Nucleus accumbens (tissue), 56 donors: ENCODE data around the gene SLF2.
"Not testable (repeated sequence)": the region's sequence is repeated elsewhere in the genome, so short reads cannot be mapped to it uniquely, and the experiment has no call there.

Source experiments
- DNase-seq, 56 donors: peaks; one replicate each; lab custom pipeline; 2025; lab: John Stamatoyannopoulos, UW

SLF2 gene

DNA sequence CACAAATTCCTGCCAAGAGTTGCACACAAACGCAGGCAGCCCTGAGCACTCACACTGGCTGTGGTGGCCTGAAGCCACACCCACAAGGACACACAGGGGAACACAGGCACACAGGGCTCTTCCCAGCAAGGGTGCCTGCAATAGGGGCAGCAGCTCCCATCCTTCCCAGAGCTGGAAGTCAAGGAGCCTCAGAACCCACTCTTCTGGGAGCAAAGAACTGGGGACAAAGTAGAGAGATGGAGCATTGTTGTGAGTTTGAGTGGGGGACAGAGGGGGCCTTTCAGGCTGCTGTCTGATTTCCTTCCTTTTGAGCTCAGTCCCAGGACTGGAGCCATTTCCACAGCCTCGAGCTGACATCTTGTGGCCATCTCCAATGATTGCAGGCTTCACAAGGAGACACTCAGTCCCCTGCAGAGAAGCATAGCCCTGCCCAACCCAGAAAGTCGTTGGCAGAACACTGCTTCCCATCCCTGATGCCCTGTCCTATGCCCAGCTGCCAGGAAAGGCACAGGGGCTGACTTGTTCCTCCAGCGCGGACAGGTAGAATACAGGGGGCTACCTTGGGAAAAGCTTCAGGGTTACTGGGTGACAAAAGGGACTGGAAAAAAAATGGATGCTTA, 34.4 kb upstream of the SLF2 start:
- DNase-seq: peak in 50 of 56 donors; percentile 9 to 81 (median 48)

DNA sequence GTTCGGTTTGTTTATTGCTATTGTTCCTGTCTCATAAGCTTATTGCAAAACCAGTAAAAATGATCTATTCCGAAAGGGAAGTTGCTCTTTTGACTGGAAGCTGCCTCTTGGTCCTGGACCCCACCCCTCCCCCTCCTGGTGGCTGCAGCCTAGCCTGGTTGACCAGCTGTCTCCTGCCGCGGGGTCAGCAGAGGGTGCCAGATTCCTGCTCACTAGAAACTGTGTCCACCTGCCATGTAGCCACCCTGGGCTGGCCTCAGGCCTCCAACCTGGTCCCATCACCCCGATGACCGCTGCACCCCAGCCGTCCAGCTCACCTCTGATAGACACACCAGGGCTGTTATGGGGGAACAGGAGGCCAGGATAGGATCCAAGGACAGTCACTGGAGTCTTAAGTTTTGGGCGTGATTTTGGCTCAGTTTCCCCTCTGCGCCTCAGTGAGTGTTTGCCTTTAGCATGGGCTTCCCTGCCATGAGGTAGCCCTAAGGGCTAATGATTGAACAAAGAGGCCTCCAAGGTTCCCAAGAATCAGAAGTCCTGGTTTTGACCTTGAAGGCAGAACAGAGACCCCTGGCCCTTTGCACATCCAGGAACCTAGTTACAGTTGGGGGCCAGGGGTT, 32.9 kb upstream of the SLF2 start:
- DNase-seq: no peak

DNA sequence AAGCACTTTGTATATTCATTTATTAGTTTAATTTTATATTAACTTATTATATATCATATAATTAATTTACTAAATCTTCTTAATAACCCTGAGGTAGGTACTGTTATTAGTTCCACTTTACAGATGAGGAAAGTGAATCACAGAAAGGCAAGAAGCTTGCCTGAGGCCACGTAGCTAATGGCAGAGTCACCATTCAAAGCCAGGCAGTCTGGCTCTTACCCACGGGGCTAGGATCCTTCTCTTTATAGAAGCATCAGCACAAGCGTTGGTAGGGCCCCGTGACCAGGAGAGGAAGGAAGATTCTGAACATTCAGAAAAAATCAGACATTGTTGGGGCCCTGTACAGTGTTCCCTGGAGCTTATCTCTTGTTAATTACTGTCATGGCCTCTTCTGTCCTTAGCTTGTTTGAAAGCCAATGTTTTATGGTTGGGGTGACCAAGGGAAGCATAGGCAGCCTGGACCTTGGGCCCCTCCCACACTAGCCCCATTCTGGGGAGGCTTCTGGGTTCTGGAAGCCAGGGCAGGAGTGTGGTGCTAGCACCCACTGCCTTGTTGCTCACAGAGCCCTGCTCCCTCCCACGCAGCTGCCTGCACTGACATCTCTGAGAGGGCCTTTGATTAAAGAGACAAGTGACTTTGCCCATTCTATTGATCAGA, 31.1 kb upstream of the SLF2 start:
- peak in 4 of 56 donors; percentile 6 to 16 (median 12) for DNase-seq

DNA sequence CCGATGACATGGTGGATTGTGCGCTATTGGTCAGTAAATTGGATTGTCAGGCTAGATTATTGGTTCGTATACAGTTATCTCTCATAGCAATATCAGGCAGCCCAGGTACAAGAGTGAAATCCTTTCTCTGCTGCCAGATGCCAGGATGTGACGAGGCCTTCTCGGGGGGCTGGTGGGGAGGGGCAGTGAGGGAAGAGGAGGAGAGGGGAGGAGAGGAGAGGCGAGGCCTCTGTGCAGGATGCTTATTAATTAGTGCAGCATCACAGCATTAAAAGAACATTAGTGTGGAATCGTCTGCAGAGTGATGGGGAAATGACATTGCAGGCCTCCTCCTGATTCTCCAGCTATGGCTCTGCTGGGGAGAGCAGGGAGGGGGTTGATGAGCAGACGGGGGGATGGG, 30.5 kb upstream of the SLF2 start:
- peak in 1 of 56 donors; percentile 11 for DNase-seq

DNA sequence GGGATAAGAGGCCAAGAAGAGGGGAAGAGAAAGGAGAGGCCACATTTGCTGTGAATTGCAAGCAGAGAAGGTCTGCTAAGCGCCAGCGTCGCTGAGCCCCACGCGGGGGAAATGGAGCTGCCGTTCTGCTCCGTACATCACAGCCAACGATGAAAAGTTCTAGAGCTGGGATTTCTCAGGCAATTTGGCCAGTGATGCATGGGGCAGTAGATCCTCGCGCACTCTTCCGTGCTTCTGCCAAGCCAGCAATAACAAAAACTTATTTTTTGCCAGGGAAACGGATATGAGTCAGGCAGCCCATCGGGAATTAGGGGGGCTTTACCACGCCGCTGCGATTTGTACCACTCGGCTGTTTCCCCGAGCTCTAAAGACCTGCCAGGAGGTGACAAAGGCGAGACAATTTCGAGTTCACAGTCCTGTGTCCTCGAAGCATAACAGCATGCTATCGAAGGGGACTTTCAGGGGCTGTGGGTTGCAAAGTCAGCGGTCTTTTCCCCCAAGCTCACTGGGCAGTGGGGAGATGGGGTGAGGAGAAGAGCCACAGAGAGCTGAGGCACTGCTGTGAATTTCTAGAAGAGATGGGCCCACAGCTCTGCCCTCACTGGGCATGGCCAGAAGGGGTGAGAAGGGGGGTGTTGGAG, 30.0 kb upstream of the SLF2 start:
- no peak for DNase-seq

DNA sequence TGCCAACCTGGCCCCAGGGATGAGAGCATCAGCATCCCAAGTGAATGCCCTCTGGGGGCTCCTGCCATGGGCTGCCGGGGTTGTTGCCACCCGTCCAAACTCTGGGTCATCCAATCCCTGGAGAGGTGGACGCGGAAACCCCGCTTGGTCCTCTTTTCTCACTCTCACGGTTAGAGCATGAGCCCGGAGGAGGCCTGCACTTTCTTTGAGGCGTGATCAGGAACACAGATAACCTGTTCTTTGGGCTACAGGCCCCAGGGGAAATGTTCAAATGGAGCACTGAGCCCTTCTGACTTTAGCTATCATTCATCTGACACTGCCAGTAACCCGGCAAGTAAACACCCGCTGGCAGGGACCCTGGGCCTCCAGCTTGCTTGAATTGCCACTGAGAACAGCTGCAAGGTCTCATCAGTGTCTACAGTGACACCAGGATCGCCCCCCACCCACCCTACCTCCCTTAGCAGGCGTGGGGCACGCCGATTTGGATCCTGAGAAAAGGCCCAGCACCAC, 29.4 kb upstream of the SLF2 start:
- no peak for DNase-seq

DNA sequence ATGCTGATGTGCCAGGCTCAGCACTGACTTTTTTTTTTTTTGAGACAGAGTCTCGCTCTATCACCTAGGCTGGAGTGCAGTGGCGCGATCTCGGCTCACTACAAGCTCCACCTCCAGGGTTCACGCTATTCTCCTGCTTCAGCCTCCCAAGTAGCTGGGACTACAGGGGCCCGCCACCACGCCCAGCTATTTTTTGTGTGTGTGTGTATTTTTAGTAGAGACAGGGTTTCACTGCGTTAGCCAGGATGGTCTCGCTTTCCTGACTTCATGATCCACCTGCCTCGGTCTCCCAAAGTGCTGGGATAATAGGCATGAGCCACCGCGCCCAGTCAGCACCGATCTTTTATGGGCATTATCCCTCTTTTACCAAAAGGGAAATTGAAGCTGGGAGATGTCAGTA, 27.2 kb upstream of the SLF2 start:
- not testable (repeated sequence) for DNase-seq

DNA sequence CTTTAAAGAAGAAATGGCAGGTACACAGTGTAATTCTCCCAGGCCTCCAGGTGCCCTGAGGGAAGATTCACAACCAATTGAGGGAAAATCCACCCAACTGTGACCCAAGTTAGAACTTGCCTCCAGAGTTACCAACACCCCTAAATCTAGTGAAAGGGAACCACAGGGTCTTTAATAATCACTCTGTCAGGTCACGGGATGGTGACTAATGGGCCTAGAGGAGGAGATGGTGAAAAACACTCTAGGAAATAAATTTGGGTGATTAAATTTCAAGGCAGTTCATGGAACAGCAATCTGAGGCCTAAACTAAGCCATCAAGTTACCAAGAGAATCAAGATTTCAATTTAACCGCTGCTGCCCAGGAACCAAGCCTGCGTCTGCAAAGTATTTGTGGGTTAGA, 26.7 kb upstream of the SLF2 start:
- DNase-seq: no peak

DNA sequence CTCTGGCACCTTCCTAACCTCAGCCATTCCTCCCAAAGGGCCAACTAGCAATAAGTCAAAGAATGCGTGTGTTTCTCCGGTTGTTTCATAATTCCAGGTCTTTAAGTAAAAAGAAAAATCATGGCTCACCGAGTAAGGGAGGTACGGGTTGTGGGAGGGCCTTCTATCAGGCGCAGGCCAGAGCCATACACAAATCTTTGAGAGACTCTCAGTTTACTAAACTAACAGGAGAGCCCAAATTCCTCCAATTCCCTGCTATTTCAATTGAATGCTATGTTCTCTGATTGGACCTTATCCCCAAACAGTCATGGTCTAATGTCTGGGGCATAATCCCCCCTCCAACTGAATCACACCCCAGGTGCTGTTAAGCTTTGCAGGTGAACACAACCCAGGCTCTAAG, 26.2 kb upstream of the SLF2 start:
- no peak for DNase-seq

DNA sequence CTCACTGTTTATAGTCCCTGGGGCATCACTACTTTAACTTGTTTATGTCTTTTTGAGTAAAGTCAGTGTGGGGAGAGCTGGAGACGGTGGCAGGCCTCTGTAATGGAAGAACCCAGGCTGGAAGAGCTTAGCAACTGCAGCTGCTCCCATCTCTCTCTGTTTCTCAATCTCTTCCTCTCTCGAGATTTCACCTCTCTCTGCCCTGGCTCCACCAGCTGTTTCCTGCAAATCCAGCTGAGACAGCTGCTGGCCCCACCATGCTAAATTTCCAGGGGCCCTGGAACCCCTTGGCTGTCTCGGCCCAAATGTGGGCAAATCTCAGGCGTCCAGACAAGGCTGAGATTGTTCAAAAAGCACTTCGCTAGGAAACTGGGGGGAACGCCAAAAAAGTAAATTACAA, 25.8 kb upstream of the SLF2 start:
- DNase-seq: peak in 1 of 56 donors; percentile 36

DNA sequence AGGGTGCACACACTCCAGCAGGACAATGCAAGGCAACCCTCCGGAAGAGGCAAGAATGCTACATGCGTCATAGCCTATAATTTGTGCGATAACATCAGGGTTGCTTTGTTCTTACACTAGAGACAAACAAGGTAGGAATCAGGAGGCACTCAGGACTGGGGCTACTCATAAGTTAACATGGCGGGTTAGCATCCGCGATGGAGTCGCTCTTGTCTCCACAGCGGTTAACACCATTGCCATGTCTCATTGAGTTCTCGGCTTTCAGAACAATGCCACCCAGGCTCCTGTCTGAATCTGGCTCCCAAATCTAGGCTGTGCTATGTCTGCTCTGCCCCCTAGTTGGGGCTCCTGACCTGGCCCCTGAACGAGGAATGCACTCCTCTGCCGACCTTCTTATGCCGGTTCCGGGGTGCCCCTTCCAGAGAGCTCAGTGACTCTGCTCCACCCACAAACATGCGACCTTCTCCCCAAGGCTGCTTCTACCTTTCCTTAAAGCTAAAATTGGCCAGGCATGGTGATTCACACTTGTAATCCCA, 24.9 kb upstream of the SLF2 start:
- DNase-seq: no peak

DNA sequence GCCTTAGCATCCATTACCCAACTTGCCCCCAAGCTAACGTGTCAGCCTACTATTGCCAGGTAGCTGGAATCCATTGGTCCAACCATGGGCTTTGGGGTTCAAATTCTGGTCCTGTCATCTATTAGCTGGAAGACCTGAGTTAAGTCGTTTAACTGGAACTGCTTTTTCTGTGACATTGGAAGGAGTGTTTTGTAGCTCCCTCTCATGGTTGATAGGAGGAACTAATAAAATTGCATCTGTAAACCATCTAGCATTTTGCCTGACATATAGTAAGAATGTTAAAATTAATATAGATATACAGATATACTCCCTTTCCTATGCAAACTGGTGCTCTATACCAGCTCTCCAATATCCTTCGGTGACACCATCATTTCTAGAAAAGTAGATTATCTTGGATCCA, 23.8 kb upstream of the SLF2 start:
- no peak for DNase-seq

DNA sequence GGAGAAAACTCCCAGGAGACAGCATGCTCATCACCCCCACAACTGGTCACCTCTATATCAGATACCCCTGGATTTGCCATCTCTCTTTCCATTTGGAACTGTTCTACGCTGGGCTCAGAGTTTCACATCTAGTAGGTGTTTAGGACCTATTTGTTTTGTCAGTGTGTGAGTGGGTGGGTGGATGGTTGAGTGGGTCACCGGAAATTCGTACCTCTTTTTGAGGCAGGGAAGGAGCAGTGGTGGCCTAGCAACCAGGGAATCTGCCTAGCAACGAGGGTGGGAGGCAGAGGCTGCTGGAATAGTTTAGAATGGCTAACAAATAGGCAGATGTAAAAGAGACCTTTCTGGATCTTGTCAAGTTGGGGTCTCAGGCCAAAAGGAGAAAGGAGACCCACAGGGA, 23.2 kb upstream of the SLF2 start:
- peak in 5 of 56 donors; percentile 12 to 35 (median 26) for DNase-seq

DNA sequence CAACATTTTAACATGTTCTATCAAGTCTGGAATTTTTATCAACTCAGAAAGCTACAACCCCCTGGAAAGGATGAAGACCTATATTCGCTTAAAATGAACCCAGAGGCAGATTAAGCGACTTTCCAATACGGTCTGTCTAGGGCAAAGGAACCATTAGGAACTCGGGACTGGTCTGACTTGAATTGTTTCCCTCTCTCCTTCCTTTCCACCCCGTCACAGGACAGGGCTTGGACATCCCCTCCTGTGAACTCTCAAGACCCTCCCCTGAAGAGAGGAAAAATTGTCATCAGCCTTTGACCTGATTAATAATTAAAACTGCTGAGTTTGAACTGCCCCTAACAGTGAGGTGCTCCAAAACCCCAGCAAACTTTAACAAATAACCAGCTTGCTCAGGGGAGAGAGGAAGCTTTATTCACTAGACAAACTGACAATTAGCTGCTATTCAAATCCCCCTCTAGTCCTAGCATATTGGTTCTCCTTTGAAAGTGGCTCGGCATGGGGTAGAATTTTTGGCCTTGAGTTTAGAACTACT, 22.6 kb upstream of the SLF2 start:
- DNase-seq: no peak

DNA sequence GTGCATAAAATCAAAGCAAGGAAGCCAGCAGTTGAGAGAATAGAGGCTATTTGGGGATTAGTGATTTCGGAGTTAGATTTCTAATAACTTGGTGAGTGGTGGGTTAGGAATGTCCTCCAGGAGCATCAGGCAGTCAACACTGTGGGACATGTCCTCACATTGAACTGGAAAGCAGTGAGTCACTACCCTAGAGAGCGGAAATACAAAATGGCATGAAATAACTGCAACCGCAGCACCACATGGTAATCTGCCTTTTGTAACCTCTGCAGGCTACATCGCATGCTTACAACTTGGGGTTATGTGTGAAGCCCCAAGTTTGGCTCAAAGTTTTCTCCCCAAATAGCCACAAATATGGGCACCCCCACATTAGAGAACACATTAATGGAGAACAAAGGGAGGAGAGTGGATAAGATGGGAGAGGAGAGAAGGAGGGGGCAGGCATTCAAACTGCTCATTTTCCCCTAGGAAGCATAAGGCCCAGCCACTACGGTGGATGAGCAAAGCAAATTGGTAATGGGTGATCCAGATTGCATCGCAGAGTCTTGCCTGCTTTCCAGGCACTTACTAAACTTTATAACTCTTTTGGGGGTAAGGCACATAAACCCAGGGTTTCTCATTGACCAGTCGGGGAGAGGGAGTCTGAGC, 22.0 kb upstream of the SLF2 start:
- no peak for DNase-seq

DNA sequence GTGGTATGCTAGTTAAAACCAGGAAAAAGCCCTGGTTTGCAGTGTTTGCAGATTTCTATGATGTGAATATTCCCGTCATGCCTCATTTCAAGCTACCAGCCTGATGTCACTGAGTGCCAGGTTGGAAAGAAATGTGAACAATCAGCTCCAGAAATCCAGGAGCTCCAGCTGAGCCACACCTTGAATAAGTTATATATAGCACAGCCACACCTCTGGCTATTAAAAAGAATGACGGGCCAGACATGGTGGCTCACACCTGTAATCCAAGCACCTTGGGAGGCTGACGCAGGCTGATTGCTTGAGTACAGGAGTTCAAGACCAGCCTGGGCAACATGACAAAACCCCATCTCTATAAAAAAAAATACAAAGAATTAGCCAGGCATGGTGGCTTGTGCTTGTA, 18.7 kb upstream of the SLF2 start:
- no peak for DNase-seq

DNA sequence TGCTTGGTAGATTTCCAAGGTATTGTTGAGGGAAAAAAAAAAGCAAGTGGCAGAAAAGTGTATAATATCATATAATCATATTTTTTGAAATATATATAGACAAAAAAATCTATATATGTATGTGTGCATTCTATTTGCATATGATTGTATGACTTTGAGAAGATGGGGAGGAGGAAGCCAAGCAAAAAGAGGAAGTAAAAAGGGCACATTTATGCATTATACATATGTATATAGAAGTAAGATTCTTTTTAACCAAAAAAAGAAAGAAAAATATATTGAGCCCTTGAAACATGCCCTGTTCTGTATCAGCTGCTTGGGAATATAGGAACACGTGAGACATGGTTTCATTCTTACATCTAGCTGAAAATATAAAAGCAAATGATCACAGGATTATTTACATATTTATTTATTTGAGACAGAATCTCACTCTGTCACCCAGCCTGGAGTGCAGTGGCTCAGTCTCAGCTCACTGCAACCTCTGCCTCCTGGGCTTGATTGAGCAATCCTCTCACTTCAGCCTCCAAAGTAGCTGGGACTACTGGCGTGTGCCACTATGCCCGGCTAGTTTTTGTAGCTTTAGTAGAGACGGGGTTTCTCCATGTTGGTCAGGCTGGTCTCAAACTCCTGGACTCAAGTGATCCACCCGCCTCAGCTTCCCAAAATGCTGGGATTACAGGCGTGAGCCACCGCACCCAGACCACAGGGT, 18.0 kb upstream of the SLF2 start:
- no peak for DNase-seq

DNA sequence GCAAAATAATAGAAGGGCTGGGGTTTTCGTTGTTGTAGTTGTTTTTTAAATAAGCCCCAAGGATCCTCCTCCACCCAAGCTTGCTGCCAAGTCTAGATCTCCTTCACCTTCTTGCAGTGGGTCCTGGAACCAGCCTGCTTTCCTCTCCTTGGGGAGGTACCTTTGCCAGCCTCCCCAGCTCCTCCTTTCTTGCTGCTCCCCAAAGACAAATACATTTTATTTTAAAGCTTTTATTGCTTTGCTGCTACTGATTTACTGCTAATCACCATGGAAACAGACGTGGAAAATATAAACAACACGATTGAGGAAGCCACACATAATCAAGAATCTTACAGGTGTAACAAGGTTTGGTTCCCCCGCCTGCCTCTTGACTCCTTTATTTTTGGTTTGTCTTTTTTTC, 17.4 kb upstream of the SLF2 start:
- no peak for DNase-seq

DNA sequence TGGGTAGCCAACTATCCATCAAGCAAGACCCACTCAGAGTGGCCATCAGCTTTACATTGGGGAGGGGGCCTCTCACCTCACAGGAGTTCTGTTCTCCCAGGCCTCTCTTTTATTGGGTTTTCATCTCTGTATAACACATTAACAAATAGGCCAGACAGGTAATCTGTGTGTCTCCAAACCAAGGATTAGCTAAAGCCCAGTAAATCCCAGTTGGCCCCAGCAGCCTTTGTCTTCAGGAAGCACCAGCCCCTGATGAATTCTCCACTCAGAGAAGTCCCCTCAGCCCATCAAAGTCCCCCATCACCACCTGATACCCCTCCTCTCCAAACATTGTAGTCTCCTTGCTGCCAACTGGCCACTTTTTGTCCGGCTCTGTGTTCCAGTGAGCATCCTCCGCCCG, 16.9 kb upstream of the SLF2 start:
- no peak for DNase-seq
